ENCODE data around the gene GCLM. TPM values are rescaled to one million over a fixed set of nuclear protein-coding genes. Genes with fewer than 3 reads are reported as not detected.

The GCLM gene
- total and polyA plus RNA-seq, 2 of the 4 experiments (the other 2 are of a cell fraction), result 15.5 to 20.1 TPM

GRCh38 chr1:93846206-93846991, 62.8 kb downstream of the GCLM start:
- H3K23ac ChIP-seq (ENCODE audit: low read depth, low read length), result peak overlapping the region; percentile 49; the same call in 1 of the 2 replicates
- no peak for TF ChIP-seq MAFK (IDR thresholded peaks at IDR 0.05; ENCODE audit: low read depth, low read length)
- peak; percentile 33; the same call in 1 of the 2 replicates for TF ChIP-seq POLR2A (IDR thresholded peaks at IDR 0.05; ENCODE audit: low read depth, low read length)
- no peak for TF ChIP-seq SMC3 (IDR thresholded peaks at IDR 0.05; ENCODE audit: low read depth, low read length)
- peak; percentile 51; the same call in 1 of the 2 replicates for TF ChIP-seq MXI1 (IDR thresholded peaks at IDR 0.05; ENCODE audit: borderline replicate concordance, low read depth, low read length)
- TF ChIP-seq RFX5 (IDR thresholded peaks at IDR 0.05; ENCODE audit: low read depth, low read length), result no peak
- TF ChIP-seq CTCF (conservative IDR thresholded peaks at IDR 0.05; ENCODE audit: low read depth, low read length), result 0 out of 2 replicates have a peak, but pooled peaks have one; percentile 13
- peak; percentile 77 for TF ChIP-seq BHLHE40 (IDR thresholded peaks at IDR 0.05; ENCODE audit: low read depth, low read length)
- TF ChIP-seq RAD21 (IDR thresholded peaks at IDR 0.05; ENCODE audit: low read length), result 0 out of 2 replicates have a peak, but pooled peaks have one; percentile 10
- 0 out of 2 replicates have a peak, but pooled peaks have one; percentile 45 for TF ChIP-seq CHD1 (IDR thresholded peaks at IDR 0.05; ENCODE audit: low read depth, low read length)
- no peaks in the 10 kb centered on the region for H3K79me1 ChIP-seq (ENCODE audit: low read depth in 1 of 2, low read length in 2 of 2)
- no peak overlapping the region for H2AK5ac ChIP-seq (ENCODE audit: low read depth, low read length)
- in situ Hi-C loops (cut with MboI; ENCODE audit: low sequenced_read_pairs) (no loop called here), dilution Hi-C loops (cut with HindIII; ENCODE audit: low sequenced_read_pairs, unreplicated experiment) (no loop called here), intact Hi-C loops (cut with micrococcal nuclease) (loop anchor here (2.0 to 5.0 kb wide), 2 partner anchors 499 to 542 kb away; partner anchors contain the start of gene DR1)
- H3K18ac ChIP-seq (ENCODE audit: low read depth, low read length), result peak overlapping the region; percentile 38; the same call in 1 of the 2 replicates
- peaks cover 6% of the 10 kb centered on the region; the same call in 1 of the 2 replicates for H4K20me1 ChIP-seq (ENCODE audit: insufficient read depth, low read length)
- no peak overlapping the region; the same call in 1 of the 2 replicates for H2BK20ac ChIP-seq (ENCODE audit: low read depth, low read length)
- POLR2A ChIA-PET (ENCODE audit: unreplicated experiment), result interaction anchor here (0.6 kb wide), 2 partner anchors 30 to 511 kb away, joined by 7 read pairs; no protein-coding TSS in a partner anchor
- DNase-seq (peak; percentile 74), ATAC-seq (ENCODE audit: low read depth) (peak; percentile 61)
- peaks cover 4% of the 10 kb centered on the region for H3K4me1 ChIP-seq (ENCODE audit: control insufficient read depth, insufficient read depth, low read length)
- peak overlapping the region; percentile 61 for H3K14ac ChIP-seq (replicated peaks; ENCODE audit: low read depth, low read length)
- H3K9me1 ChIP-seq (ENCODE audit: insufficient read depth, low read length), result peaks cover 9% of the 10 kb centered on the region; the same call in 1 of the 2 replicates
- CTCF ChIA-PET, result interaction anchor here (0.9 to 1.2 kb wide), 3 partner anchors 32 to 217 kb away, joined by 4 to 9 read pairs (median 5); partner anchors contain the start of gene GCLM
- H4K5ac ChIP-seq (ENCODE audit: low read depth, low read length), result peak overlapping the region; percentile 43; the same call in 1 of the 2 replicates
- H3K27ac ChIP-seq (ENCODE audit: insufficient read depth, low read length), result peak overlapping the region; percentile 89
- peak overlapping the region; percentile 42 for H4K91ac ChIP-seq (ENCODE audit: insufficient read depth, low read depth, low read length)
- peak overlapping the region; percentile 68 for H3K56ac ChIP-seq (ENCODE audit: extremely low read depth, insufficient read depth, low read length)
- peak overlapping the region; percentile 47 for H3K4ac ChIP-seq (ENCODE audit: low read depth, low read length)
- peak overlapping the region; percentile 92 for H3K4me3 ChIP-seq (ENCODE audit: insufficient read depth, low read depth, low read length)
- WGBS, 2 experiments (ENCODE audit: extremely low coverage in 2 of 2, insufficient read length in 1 of 2), result 0% methylated on average over 56 of the region's 94 CpGs; no CpG with 5 or more reads in 1 of the 2 experiments
- H4K8ac ChIP-seq (ENCODE audit: low read depth in 2 of 2, low read length in 2 of 2), result peak overlapping the region in 1 of 2 experiments; percentile 52; a peak in 3 of 4 replicates
- peak overlapping the region; percentile 78 for H2BK5ac ChIP-seq (ENCODE audit: low read depth, low read length, poor library complexity, severe bottlenecking)
- no peaks in the 10 kb centered on the region for H3K36me3 ChIP-seq (ENCODE audit: control insufficient read depth, insufficient read depth, low read length)
- no peak overlapping the region for H2BK15ac ChIP-seq (ENCODE audit: low read depth, low read length)
- peak overlapping the region; percentile 78 for H3K9ac ChIP-seq (ENCODE audit: low read depth, low read length)
- no peaks in the 10 kb centered on the region for H3K27me3 ChIP-seq (ENCODE audit: control insufficient read depth, insufficient read depth, low read length)
- H2BK120ac ChIP-seq (ENCODE audit: low read depth, low read length), result peak overlapping the region; percentile 73
- no TSS peak for BruUV-seq (replicated peaks)
- H3K4me2 ChIP-seq (ENCODE audit: low read depth, low read length), result peak overlapping the region; percentile 89
- no peaks in the 10 kb centered on the region for H3K9me3 ChIP-seq (ENCODE audit: control insufficient read depth, insufficient read depth, low read length)
- peak overlapping the region; percentile 63 for H2AK9ac ChIP-seq (replicated peaks; ENCODE audit: low read depth, low read length, poor library complexity)
- H2AFZ ChIP-seq (replicated peaks; ENCODE audit: low read length, poor library complexity), result peak overlapping the region; percentile 100
